Endothelial cell of umbilical vein (primary cell): ENCODE data around the gene VPREB1. TPM values are rescaled to one million over a fixed set of nuclear protein-coding genes. Genes with fewer than 3 reads are reported as not detected.

ENCODE experiments used
- BruUV-seq: library from RNA; stranded (reverse); fragments of 400-500 nt; replicated peaks from 2 replicates; lab custom pipeline; 2021; lab: Mats Ljungman, UMichigan
- CTCF ChIA-PET: fragments of 300-600, 350-600 bp; sonication (Branson Sonifier 250); formaldehyde crosslinking; loops from one replicate; lab custom pipeline; 2021; ENCODE audit warnings: antibody characterized with exemption, inconsistent platforms; lab: Charles Lee
- POLR2A ChIA-PET: fragments of 300-600, 350-600 bp; sonication (Branson Sonifier 250); formaldehyde crosslinking; loops from one replicate; lab custom pipeline; 2021; ENCODE audit warnings: antibody characterized with exemption, inconsistent platforms; lab: Charles Lee
- DNase-seq: peaks from one replicate; pipeline ENCODE4 v3.0.0-alpha.2; 2011; ENCODE audit warnings: low read depth, low spot score
- FAIRE-seq: peaks from 2 replicates; lab custom pipeline; 2011; peaks lifted over from hg19 to GRCh38; lab: Jason Lieb, UNC
- H2AFZ ChIP-seq: 2 replicates; pipeline ENCODE4 v1.6.0; 2012; ENCODE audit warnings: low read depth, low read length, control low read depth, inconsistent platforms
- H3K27ac ChIP-seq: 2 replicates; pipeline ENCODE4 v1.5.1; 2011; ENCODE audit warnings: low read depth, mild to moderate bottlenecking, control low read depth, low read length, moderate library complexity; ENCODE audit not compliant: insufficient read depth
- H3K27me3 ChIP-seq, 2 experiments: 2 replicates each; pipeline versions ENCODE4 v1.6.0 to v1.6.1; 2011; ENCODE audit warnings: low read length in 2 of 2, mixed read lengths in 1 of 2; ENCODE audit not compliant: control insufficient read depth in 2 of 2, insufficient read depth in 2 of 2
- H3K36me3 ChIP-seq, 2 experiments: 2 replicates in 1 of 2; 3 replicates in 1 of 2; pipeline ENCODE4 v1.5.1; 2011; ENCODE audit warnings: low read length in 2 of 2, mild to moderate bottlenecking in 1 of 2, moderate library complexity in 1 of 2; ENCODE audit not compliant: control insufficient read depth in 2 of 2, insufficient read depth in 2 of 2; ENCODE audit errors: extremely low read depth in 1 of 2
- H3K4me1 ChIP-seq: 3 replicates; pipeline ENCODE4 v1.5.1; 2011; ENCODE audit warnings: mild to moderate bottlenecking, low read length; ENCODE audit not compliant: control insufficient read depth, insufficient read depth; ENCODE audit errors: extremely low read depth
- H3K4me2 ChIP-seq: 2 replicates; pipeline ENCODE4 v1.6.1; 2011; ENCODE audit warnings: low read length, control low read depth, mixed read lengths; ENCODE audit not compliant: insufficient read depth
- H3K4me3 ChIP-seq, 3 experiments: fragments of 200-600 bp in 1 of 3; sonication (generic), shearing (Covaris generic) in 1 of 3; replicated peaks in 1 of 3; 2 replicates each; pipeline ENCODE4 v1.5.1; 2011 to 2016; ENCODE audit warnings: control low read depth in 3 of 3, low read length in 3 of 3, mild to moderate bottlenecking in 2 of 3, inconsistent platforms in 1 of 3, low read depth in 1 of 3, moderate library complexity in 1 of 3; ENCODE audit not compliant: insufficient read depth in 1 of 3
- H3K79me2 ChIP-seq: 2 replicates; pipeline ENCODE4 v1.6.0; 2012; ENCODE audit warnings: low read length, inconsistent platforms; ENCODE audit not compliant: control insufficient read depth, insufficient read depth
- H3K9ac ChIP-seq: replicated peaks from 2 replicates; pipeline ENCODE3; 2011; ENCODE audit warnings: low read length, control low read depth; ENCODE audit not compliant: insufficient read depth; ENCODE audit errors: extremely low read depth
- H3K9me1 ChIP-seq: replicated peaks from 3 replicates; pipeline ENCODE4 v1.6.0; 2011; ENCODE audit warnings: mild to moderate bottlenecking, low read length; ENCODE audit not compliant: control insufficient read depth, insufficient read depth; ENCODE audit errors: extremely low read depth
- H3K9me3 ChIP-seq: replicated peaks from 2 replicates; pipeline ENCODE4 v1.5.1; 2012; ENCODE audit warnings: low read length, inconsistent platforms; ENCODE audit not compliant: control insufficient read depth, insufficient read depth
- H4K20me1 ChIP-seq: replicated peaks from 2 replicates; pipeline ENCODE3; 2011; ENCODE audit warnings: mild to moderate bottlenecking, low read length; ENCODE audit not compliant: control insufficient read depth, insufficient read depth; ENCODE audit errors: extremely low read depth
- EZH2 ChIP-seq: IDR thresholded peaks from 2 replicates; pipeline ENCODE4 v1.6.1; 2012; ENCODE audit warnings: borderline replicate concordance, low read depth, mild to moderate bottlenecking, moderate library complexity, low read length, inconsistent platforms; ENCODE audit not compliant: severe bottlenecking
- FOS ChIP-seq: IDR thresholded peaks from 2 replicates; pipeline ENCODE4 v1.6.1; 2011; ENCODE audit warnings: mild to moderate bottlenecking, low read length, moderate library complexity, borderline replicate concordance; ENCODE audit not compliant: insufficient read depth
- GATA2 ChIP-seq: IDR thresholded peaks from 2 replicates; pipeline ENCODE4 v1.7.0; 2011; ENCODE audit warnings: low read depth, mild to moderate bottlenecking, moderate library complexity, mixed read lengths, low read length; ENCODE audit not compliant: insufficient read length, insufficient read depth
- JUN ChIP-seq: IDR thresholded peaks from 2 replicates; pipeline ENCODE4 v1.6.1; 2011; ENCODE audit warnings: borderline replicate concordance, low read depth; ENCODE audit not compliant: insufficient read length, insufficient read depth
- MYC ChIP-seq: IDR thresholded peaks from one replicate; pipeline ENCODE4 v1.6.1; 2011; ENCODE audit warnings: mild to moderate bottlenecking, low read depth, low read length
- POLR2A ChIP-seq: IDR thresholded peaks from 2 replicates; pipeline ENCODE4 v1.6.1; 2012; ENCODE audit warnings: low read depth, mild to moderate bottlenecking, control low read depth, low read length
- POLR2AphosphoS5 ChIP-seq: IDR thresholded peaks from 2 replicates; pipeline ENCODE4 v1.6.1; 2012; ENCODE audit warnings: low read depth, mild to moderate bottlenecking, control low read depth, low read length, moderate library complexity; ENCODE audit not compliant: insufficient read depth
- dilution Hi-C: fragments of 300-500 bp; cut with MboI; formaldehyde crosslinking; loops from one replicate; pipeline ENCODE4 v1.15.0; 2019; ENCODE audit warnings: low sequenced_read_pairs; ENCODE audit not compliant: extremely low pct_ligation_motif_present
- intact Hi-C: fragments of 100-400 bp; cut with micrococcal nuclease; formaldehyde crosslinking; loops from one replicate; pipeline ENCODE4 v1.10.0; 2022
- polyA plus RNA-seq, 4 experiments: library from polyadenylated mRNA; depleted of rRNA in 3 of 4; stranded (reverse) in 3 of 4; unstranded in 1 of 4; fragments of >200 nt; gene quantifications; 2 replicates each; pipeline versions ENCODE4 v1.2.1 to v1.2.3, GENCODE V29; 2011 to 2012; ENCODE audit warnings: missing spikeins in 1 of 4
- total RNA-seq: library from RNA; stranded (reverse); gene quantifications from 2 replicates; pipeline ENCODE4 v1.2.3, GENCODE V29; 2021
- TF ChIP-seq, protein P1 (sequence below), 2 donors: IDR thresholded peaks; 1 replicate in 1 of 2; 2 replicates in 1 of 2; pipeline ENCODE4 v1.5.1; 2011; ENCODE audit warnings: low read length in 2 of 2, mild to moderate bottlenecking in 2 of 2, moderate library complexity in 2 of 2, control low read depth in 1 of 2, inconsistent platforms in 1 of 2, low read depth in 1 of 2; ENCODE audit not compliant: insufficient read depth in 1 of 2; ENCODE audit errors: extremely low read depth in 1 of 2
- TF ChIP-seq, protein P2 (sequence below): IDR thresholded peaks from 2 replicates; pipeline ENCODE4 v1.6.1; 2011; ENCODE audit not compliant: insufficient read depth, insufficient read length

The VPREB1 gene
- total and polyA plus RNA-seq, 2 donors (not counting 3 experiments of a cell fraction or from before 2014, with no cell fraction given) = not detected

DNA sequence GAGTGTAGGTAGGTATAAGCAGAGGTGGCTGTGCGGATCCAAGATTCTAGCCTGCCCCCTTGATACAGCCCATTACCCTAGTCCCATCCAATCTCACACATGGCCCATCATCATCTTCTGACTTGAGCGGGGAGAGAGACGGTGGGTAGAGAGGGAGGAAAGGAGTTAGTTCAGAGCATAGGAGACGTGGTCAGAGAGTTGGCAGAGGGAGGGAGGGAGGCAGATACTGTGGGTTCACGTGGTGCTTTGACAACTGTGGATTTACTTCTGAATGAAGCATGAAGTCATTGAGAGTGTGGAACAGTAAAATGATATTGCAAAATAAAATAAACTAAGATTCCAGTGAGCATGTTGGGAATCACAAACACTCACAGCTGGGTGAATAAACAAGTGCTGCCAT lies 31.4 kb upstream of the VPREB1 start:
- intact Hi-C loops (no loop called here), dilution Hi-C loops (no loop called here)
- CTCF ChIA-PET = interaction anchor here (1.0 to 3.1 kb wide), 4 partner anchors 12 to 209 kb away, joined by 4 to 17 read pairs (median 6); no protein-coding TSS in a partner anchor
- no TSS peak for BruUV-seq
- no peaks in the 10 kb centered on the region for H3K79me2 ChIP-seq
- POLR2A ChIA-PET = no interaction called here
- H3K27ac ChIP-seq = no peak overlapping the region
- no peak for DNase-seq
- no peaks in the 10 kb centered on the region for H3K36me3 ChIP-seq
- peaks cover 7 to 12% of the 10 kb centered on the region in 2 experiments for H3K27me3 ChIP-seq
- H3K4me2 ChIP-seq = no peak overlapping the region
- TF ChIP-seq GATA2 (no peak), MYC (no peak), POLR2AphosphoS5 (no peak), POLR2A (no peak), FOS (no peak), EZH2 (no peak), JUN (no peak)
- TF ChIP-seq, protein P1, sequence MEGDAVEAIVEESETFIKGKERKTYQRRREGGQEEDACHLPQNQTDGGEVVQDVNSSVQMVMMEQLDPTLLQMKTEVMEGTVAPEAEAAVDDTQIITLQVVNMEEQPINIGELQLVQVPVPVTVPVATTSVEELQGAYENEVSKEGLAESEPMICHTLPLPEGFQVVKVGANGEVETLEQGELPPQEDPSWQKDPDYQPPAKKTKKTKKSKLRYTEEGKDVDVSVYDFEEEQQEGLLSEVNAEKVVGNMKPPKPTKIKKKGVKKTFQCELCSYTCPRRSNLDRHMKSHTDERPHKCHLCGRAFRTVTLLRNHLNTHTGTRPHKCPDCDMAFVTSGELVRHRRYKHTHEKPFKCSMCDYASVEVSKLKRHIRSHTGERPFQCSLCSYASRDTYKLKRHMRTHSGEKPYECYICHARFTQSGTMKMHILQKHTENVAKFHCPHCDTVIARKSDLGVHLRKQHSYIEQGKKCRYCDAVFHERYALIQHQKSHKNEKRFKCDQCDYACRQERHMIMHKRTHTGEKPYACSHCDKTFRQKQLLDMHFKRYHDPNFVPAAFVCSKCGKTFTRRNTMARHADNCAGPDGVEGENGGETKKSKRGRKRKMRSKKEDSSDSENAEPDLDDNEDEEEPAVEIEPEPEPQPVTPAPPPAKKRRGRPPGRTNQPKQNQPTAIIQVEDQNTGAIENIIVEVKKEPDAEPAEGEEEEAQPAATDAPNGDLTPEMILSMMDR (IDR thresholded peaks at IDR 0.05; ENCODE audit: extremely low read depth in 1 of 2, insufficient read depth in 1 of 2, low read depth in 1 of 2, low read length in 2 of 2) = no peak
- TF ChIP-seq, protein P2, sequence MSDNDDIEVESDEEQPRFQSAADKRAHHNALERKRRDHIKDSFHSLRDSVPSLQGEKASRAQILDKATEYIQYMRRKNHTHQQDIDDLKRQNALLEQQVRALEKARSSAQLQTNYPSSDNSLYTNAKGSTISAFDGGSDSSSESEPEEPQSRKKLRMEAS = no peak
- no peak overlapping the region for H3K4me3 ChIP-seq
- no peaks in the 10 kb centered on the region for H4K20me1 ChIP-seq
- no peaks in the 10 kb centered on the region for H3K9me1 ChIP-seq
- H2AFZ ChIP-seq = no peak overlapping the region
- H3K9me3 ChIP-seq = no peaks in the 10 kb centered on the region
- no peak for FAIRE-seq
- no peak overlapping the region for H3K9ac ChIP-seq
- peaks cover 11% of the 10 kb centered on the region for H3K4me1 ChIP-seq
